Trophoblast cell (in vitro differentiated cells and primary cell): ENCODE results near the gene RNF11.

Experiments used
- DNase-seq, 2 donors: peaks; one replicate each; pipeline ENCODE4 v3.0.0-alpha.2; 2016
- H2AFZ ChIP-seq: 2 replicates; pipeline ENCODE4 v1.6.1; 2013; ENCODE audit warnings: low read length, moderate library complexity, mild to moderate bottlenecking; ENCODE audit not compliant: insufficient read depth, poor library complexity
- H2AK5ac ChIP-seq: 2 replicates; pipeline ENCODE4 v1.6.1; 2013; ENCODE audit warnings: mild to moderate bottlenecking, low read length
- H2BK120ac ChIP-seq: 2 replicates; pipeline ENCODE4 v1.6.1; 2013; ENCODE audit warnings: low read length, mild to moderate bottlenecking, moderate library complexity; ENCODE audit not compliant: insufficient read depth, poor library complexity
- H2BK12ac ChIP-seq: 2 replicates; pipeline ENCODE4 v1.6.1; 2013; ENCODE audit warnings: mild to moderate bottlenecking, low read length, moderate library complexity
- H2BK5ac ChIP-seq: 2 replicates; pipeline ENCODE4 v1.6.1; 2013; ENCODE audit warnings: low read length, low read depth, moderate library complexity, mild to moderate bottlenecking; ENCODE audit not compliant: poor library complexity
- H3K14ac ChIP-seq: 2 replicates; pipeline ENCODE4 v1.6.1; 2013; ENCODE audit warnings: mild to moderate bottlenecking, low read length
- H3K18ac ChIP-seq: 2 replicates; pipeline ENCODE4 v1.6.1; 2013; ENCODE audit warnings: mild to moderate bottlenecking, low read length
- H3K23ac ChIP-seq: 2 replicates; pipeline ENCODE4 v1.6.1; 2013; ENCODE audit warnings: low read length
- H3K27ac ChIP-seq: 2 replicates; pipeline ENCODE4 v1.5.1; 2013; ENCODE audit warnings: low read depth, mild to moderate bottlenecking, inconsistent platforms, low read length, moderate library complexity
- H3K27me3 ChIP-seq: 2 replicates; pipeline ENCODE4 v1.6.1; 2013; ENCODE audit warnings: inconsistent platforms, mild to moderate bottlenecking, low read length, moderate library complexity; ENCODE audit not compliant: insufficient read depth
- H3K36me3 ChIP-seq, 2 experiments: 1 replicate in 1 of 2; 2 replicates in 1 of 2; pipeline ENCODE4 v1.6.1; 2013; ENCODE audit warnings: low read length in 2 of 2, mild to moderate bottlenecking in 2 of 2, moderate library complexity in 1 of 2; ENCODE audit not compliant: insufficient read depth in 2 of 2, control insufficient read depth in 1 of 2
- H3K4ac ChIP-seq: 2 replicates; pipeline ENCODE4 v1.6.1; 2013; ENCODE audit warnings: low read depth, mild to moderate bottlenecking, low read length, moderate library complexity
- H3K4me1 ChIP-seq, 2 experiments: 1 replicate in 1 of 2; 2 replicates in 1 of 2; pipeline ENCODE4 v1.6.1; 2013; ENCODE audit warnings: low read length in 2 of 2, mild to moderate bottlenecking in 2 of 2, moderate library complexity in 1 of 2; ENCODE audit not compliant: insufficient read depth in 2 of 2, control insufficient read depth in 1 of 2
- H3K4me2 ChIP-seq: 2 replicates; pipeline ENCODE4 v1.6.1; 2013; ENCODE audit warnings: inconsistent platforms, mild to moderate bottlenecking, low read length, moderate library complexity
- H3K4me3 ChIP-seq: 2 replicates; pipeline ENCODE4 v1.5.1; 2013; ENCODE audit warnings: mild to moderate bottlenecking, low read depth, low read length, inconsistent platforms
- H3K79me1 ChIP-seq: one replicate; pipeline ENCODE4 v1.6.1; 2013; ENCODE audit warnings: low read length
- H3K79me2 ChIP-seq: 2 replicates; pipeline ENCODE4 v1.6.1; 2013; ENCODE audit warnings: low read length, mild to moderate bottlenecking; ENCODE audit not compliant: control insufficient read depth, insufficient read depth, poor library complexity
- H3K9ac ChIP-seq: 2 replicates; pipeline ENCODE4 v1.6.1; 2013; ENCODE audit warnings: mild to moderate bottlenecking, low read length
- H3K9me3 ChIP-seq: 2 replicates; pipeline ENCODE4 v1.6.1; 2013; ENCODE audit warnings: low read depth, mild to moderate bottlenecking, control low read depth, inconsistent platforms, low read length; ENCODE audit not compliant: insufficient read depth
- H4K12ac ChIP-seq: 2 replicates; pipeline ENCODE4 v1.6.1; 2013; ENCODE audit warnings: low read depth, mild to moderate bottlenecking, low read length, moderate library complexity
- H4K8ac ChIP-seq: 2 replicates; pipeline ENCODE4 v1.6.1; 2013; ENCODE audit warnings: low read depth, mild to moderate bottlenecking, low read length, moderate library complexity
- H4K91ac ChIP-seq: one replicate; pipeline ENCODE4 v1.6.1; 2013; ENCODE audit warnings: low read depth, mild to moderate bottlenecking, low read length, moderate library complexity
- WGBS: extraction: QIAGEN DNeasy Blood & Tissue Kit; methylation state at CpG from one replicate; pipeline ENCODE4 v1.1.7; 2013; ENCODE audit warnings: missing lambda C conversion rate; ENCODE audit not compliant: insufficient read length, insufficient coverage; ENCODE audit errors: extremely low coverage; 5-methylcytosine and 5-hydroxymethylcytosine counted together

RNF11 gene

DNA sequence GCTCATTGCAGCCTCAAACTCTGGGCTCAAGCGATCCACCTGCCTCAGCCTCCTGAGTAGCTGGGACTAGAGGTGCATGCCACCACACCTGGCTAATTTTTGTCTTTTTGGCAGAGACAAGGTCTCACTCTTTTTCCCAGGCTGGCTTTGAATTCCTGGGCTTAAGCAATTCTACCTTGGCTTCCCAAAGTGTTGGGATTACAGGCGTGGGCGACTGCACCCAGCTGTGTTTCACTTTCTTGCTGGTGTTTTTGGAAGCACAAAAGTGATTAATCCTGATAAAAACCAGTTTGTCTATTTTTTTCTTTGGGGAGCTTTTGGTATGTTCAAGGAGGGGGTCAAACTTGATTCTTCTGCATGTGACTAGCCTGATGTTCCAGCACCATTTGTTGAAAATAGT lies 19.3 kb downstream of the RNF11 start:
- no peak overlapping the region for H2AFZ ChIP-seq
- no peaks in the 10 kb centered on the region for H3K79me1 ChIP-seq
- H3K4ac ChIP-seq: peak overlapping the region; percentile 79
- no peak overlapping the region for H3K9ac ChIP-seq
- no CpG with 5 or more reads among the region's 3 CpGs for WGBS
- no peak overlapping the region for H3K23ac ChIP-seq
- H3K18ac ChIP-seq: no peak overlapping the region
- no peaks in the 10 kb centered on the region for H3K9me3 ChIP-seq
- H3K79me2 ChIP-seq: peaks cover 6% of the 10 kb centered on the region
- H3K27ac ChIP-seq: no peak overlapping the region
- H3K4me1 ChIP-seq: no peaks in the 10 kb centered on the region
- no peak overlapping the region for H3K4me3 ChIP-seq
- no peak overlapping the region for H2AK5ac ChIP-seq
- no peaks in the 10 kb centered on the region for H3K27me3 ChIP-seq
- H3K4me2 ChIP-seq: no peak overlapping the region
- no peak overlapping the region for H2BK120ac ChIP-seq
- DNase-seq: no peak
- H4K91ac ChIP-seq: no peak overlapping the region
- no peak overlapping the region for H2BK12ac ChIP-seq
- H4K12ac ChIP-seq: no peak overlapping the region
- H2BK5ac ChIP-seq: no peak overlapping the region
- H3K36me3 ChIP-seq: peaks cover 3% of the 10 kb centered on the region in 2 experiments
- no peak overlapping the region for H4K8ac ChIP-seq
- no peak overlapping the region for H3K14ac ChIP-seq

GRCh38 chr1:51263147-51263877 lies 27.2 kb downstream of the RNF11 start:
- no peaks in the 10 kb centered on the region for H3K9me3 ChIP-seq

DNA sequence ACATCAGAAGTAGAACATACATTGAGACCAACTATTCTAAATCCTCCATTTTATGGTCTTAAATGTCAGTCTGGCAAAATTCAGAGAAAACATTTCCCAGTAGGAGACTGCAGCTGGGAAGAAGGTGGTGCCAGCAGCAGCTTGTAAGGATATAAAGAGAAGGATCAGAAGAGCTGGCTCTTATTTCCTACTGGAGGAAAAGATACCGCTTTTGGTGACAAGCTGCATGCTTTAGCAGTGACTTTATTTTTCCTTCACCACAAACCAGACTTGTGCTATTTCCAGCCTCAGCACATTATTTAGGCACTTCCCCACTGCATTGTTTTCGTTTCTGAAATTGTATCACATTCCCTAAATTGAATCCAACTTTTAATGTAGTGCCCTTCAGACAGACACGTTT lies 28.4 kb downstream of the RNF11 start:
- Histone ChIP-seq H3K9me3 (no peaks in the 10 kb centered on the region), H2AK5ac (no peak overlapping the region), H3K27ac (no peak overlapping the region), H2BK120ac (no peak overlapping the region), H4K8ac (no peak overlapping the region), H3K4me1 (peaks cover 0 to 9% of the 10 kb centered on the region in 2 experiments), H3K14ac (no peak overlapping the region), H3K4me2 (no peak overlapping the region), H3K79me2 (peaks cover 8% of the 10 kb centered on the region), H3K23ac (no peak overlapping the region), H3K79me1 (no peaks in the 10 kb centered on the region), H2AFZ (no peak overlapping the region), H4K91ac (no peak overlapping the region), H3K18ac (no peak overlapping the region), H3K27me3 (no peaks in the 10 kb centered on the region), H3K4ac (no peak overlapping the region), H3K4me3 (no peak overlapping the region), H4K12ac (no peak overlapping the region), H2BK5ac (no peak overlapping the region), H2BK12ac (no peak overlapping the region), H3K9ac (no peak overlapping the region), H3K36me3 (peaks cover 0 to 2% of the 10 kb centered on the region in 2 experiments)
- DNase-seq: peak; percentile 43 to 77
- no CpG with 5 or more reads among the region's 3 CpGs for whole genome bisulfite sequencing

More at GRCh38 chr1:51263147-51263877, 27.2 kb downstream of the RNF11 start:
- Histone ChIP-seq H3K79me1 (no peaks in the 10 kb centered on the region), H3K4ac (no peak overlapping the region), H3K79me2 (peaks cover 8% of the 10 kb centered on the region), H4K91ac (no peak overlapping the region), H3K4me2 (no peak overlapping the region), H3K23ac (no peak overlapping the region), H4K8ac (no peak overlapping the region), H3K18ac (no peak overlapping the region), H3K27me3 (no peaks in the 10 kb centered on the region), H3K4me3 (no peak overlapping the region), H2AFZ (no peak overlapping the region), H2BK12ac (no peak overlapping the region), H3K4me1 (peaks cover 0 to 9% of the 10 kb centered on the region in 2 experiments), H2BK5ac (no peak overlapping the region), H4K12ac (no peak overlapping the region), H2AK5ac (no peak overlapping the region), H2BK120ac (no peak overlapping the region), H3K27ac (no peak overlapping the region), H3K9ac (no peak overlapping the region), H3K36me3 (peaks cover 0 to 2% of the 10 kb centered on the region in 2 experiments), H3K14ac (no peak overlapping the region)
- WGBS: no CpG with 5 or more reads among the region's 4 CpGs
- DNase-seq: no peak

DNA sequence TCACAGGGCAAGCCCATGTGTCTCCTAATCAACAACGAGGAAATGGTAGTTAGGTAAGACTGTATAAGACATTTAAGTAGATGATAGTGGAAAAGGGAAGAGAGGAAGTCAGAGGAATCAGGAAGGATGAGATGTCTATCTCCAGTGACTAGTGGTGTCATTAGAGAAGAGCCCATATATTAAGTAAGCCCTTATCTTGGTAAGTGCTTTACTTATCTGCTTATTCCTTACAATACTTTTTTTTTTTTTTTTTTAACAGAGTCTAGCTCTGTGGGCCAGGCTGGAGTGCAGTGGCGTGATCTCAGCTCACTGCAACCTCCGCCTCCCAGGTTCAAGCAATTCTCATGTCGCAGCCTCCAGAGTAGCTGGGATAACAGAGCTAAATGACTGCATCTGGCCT lies 29.5 kb downstream of the RNF11 start:
- H3K27ac ChIP-seq: no peak overlapping the region
- no peak overlapping the region for H3K14ac ChIP-seq
- no peak overlapping the region for H3K4ac ChIP-seq
- H3K4me2 ChIP-seq: no peak overlapping the region
- H2AFZ ChIP-seq: no peak overlapping the region
- H4K8ac ChIP-seq: no peak overlapping the region
- H3K4me1 ChIP-seq: peaks cover 0 to 9% of the 10 kb centered on the region in 2 experiments
- no peak overlapping the region for H3K9ac ChIP-seq
- H3K36me3 ChIP-seq: peaks cover 3 to 5% of the 10 kb centered on the region in 2 experiments
- no peaks in the 10 kb centered on the region for H3K9me3 ChIP-seq
- H4K91ac ChIP-seq: no peak overlapping the region
- no peak overlapping the region for H2AK5ac ChIP-seq
- H2BK120ac ChIP-seq: no peak overlapping the region
- DNase-seq: peak; percentile 15 to 80
- H3K27me3 ChIP-seq: no peaks in the 10 kb centered on the region
- H2BK12ac ChIP-seq: no peak overlapping the region
- H3K23ac ChIP-seq: no peak overlapping the region
- no peaks in the 10 kb centered on the region for H3K79me1 ChIP-seq
- no peak overlapping the region for H3K18ac ChIP-seq
- H3K79me2 ChIP-seq: peaks cover 8% of the 10 kb centered on the region
- no peak overlapping the region for H3K4me3 ChIP-seq
- H2BK5ac ChIP-seq: no peak overlapping the region
- WGBS: no CpG with 5 or more reads among the region's 4 CpGs
- H4K12ac ChIP-seq: no peak overlapping the region
